SU-DHL-6 (cell line): ENCODE measurements around the gene IRAK1.
"Not testable (repeated sequence)": the region's sequence is repeated elsewhere in the genome, so short reads cannot be mapped to it uniquely, and the experiment has no call there.

Experiments
- H2AFZ ChIP-seq: fragments of 200-600 bp; sonication (generic); 2 replicates; pipeline ENCODE4 v1.6.1; 2014; ENCODE audit warnings: low read depth, mild to moderate bottlenecking, moderate library complexity, mixed read lengths, antibody characterized with exemption, low read length; ENCODE audit not compliant: severe bottlenecking
- H3F3A ChIP-seq: fragments of 200-600 bp; shearing (Covaris generic); 2 replicates; pipeline ENCODE4 v1.6.0; 2016; ENCODE audit warnings: antibody characterized with exemption, mild to moderate bottlenecking; ENCODE audit not compliant: insufficient read depth
- H3K27ac ChIP-seq: fragments of 200-600 bp; sonication (generic); 2 replicates; pipeline ENCODE4 v1.5.1; 2016; ENCODE audit warnings: low read depth, mild to moderate bottlenecking, low read length, moderate library complexity, mixed read lengths
- H3K27me3 ChIP-seq: fragments of 200-600 bp; sonication (generic), shearing (Covaris generic); 2 replicates; pipeline ENCODE4 v1.6.0; 2014; ENCODE audit warnings: mild to moderate bottlenecking, low read length
- H3K36me3 ChIP-seq: fragments of 200-600 bp; sonication (generic); 2 replicates; pipeline ENCODE4 v1.6.1; 2014; ENCODE audit warnings: mild to moderate bottlenecking, low read length, mixed read lengths
- H3K4me2 ChIP-seq: fragments of 300-600, 200-600 bp; shearing (Covaris generic), sonication (generic); 2 replicates; pipeline ENCODE4 v1.6.0; 2014; ENCODE audit warnings: low read length, low read depth, mild to moderate bottlenecking; ENCODE audit not compliant: poor library complexity, severe bottlenecking
- H3K4me3 ChIP-seq: fragments of 200-600 bp; sonication (generic); 2 replicates; pipeline ENCODE4 v1.5.1; 2014; ENCODE audit warnings: antibody characterized with exemption, low read length, mild to moderate bottlenecking, mixed read lengths; ENCODE audit not compliant: insufficient read depth, poor library complexity, severe bottlenecking
- H3K79me2 ChIP-seq: fragments of 200-600 bp; sonication (generic); 2 replicates; pipeline ENCODE4 v1.6.1; 2014; ENCODE audit warnings: mild to moderate bottlenecking, low read length, moderate library complexity; ENCODE audit not compliant: insufficient read depth
- H3K9ac ChIP-seq: fragments of 200-600 bp; sonication (generic); 2 replicates; pipeline ENCODE4 v1.7.0; 2014; ENCODE audit warnings: mild to moderate bottlenecking, low read length
- H3K9me2 ChIP-seq: fragments of 200-600 bp; sonication (generic); replicated peaks from 2 replicates; pipeline ENCODE4 v1.6.1; 2014; ENCODE audit warnings: low read length; ENCODE audit not compliant: insufficient read depth
- H3K9me3 ChIP-seq: fragments of 200-600 bp; sonication (generic); 2 replicates; pipeline ENCODE4 v1.6.1; 2014; ENCODE audit warnings: low read length, mixed read lengths; ENCODE audit not compliant: insufficient read depth
- H4K20me1 ChIP-seq: fragments of 200-600 bp; sonication (generic); 2 replicates; pipeline ENCODE4 v1.6.1; 2014; ENCODE audit warnings: low read depth, mild to moderate bottlenecking, antibody characterized with exemption, low read length, moderate library complexity, mixed read lengths
- EZH2phosphoT487 ChIP-seq: fragments of 200-600 bp; sonication (generic), shearing (Covaris generic); conservative IDR thresholded peaks from 2 replicates; pipeline ENCODE4 v1.6.1; 2018; ENCODE audit warnings: mild to moderate bottlenecking, antibody characterized with exemption, low read length, moderate library complexity, mixed read lengths
- TF ChIP-seq, protein P1 (sequence below): fragments of 200-600 bp; sonication (generic); IDR thresholded peaks from one replicate; pipeline ENCODE4 v1.5.1; 2017; ENCODE audit warnings: antibody characterized with exemption, mild to moderate bottlenecking, low read length, moderate library complexity; ENCODE audit not compliant: insufficient read depth, poor library complexity, severe bottlenecking

The IRAK1 gene

GRCh38 chrX:153981771-153982533 lies 37.8 kb downstream of the IRAK1 start:
- H3K79me2 ChIP-seq: no peaks in the 10 kb centered on the region
- no peak overlapping the region for H3K27ac ChIP-seq
- no peak overlapping the region for H2AFZ ChIP-seq
- H3K4me3 ChIP-seq: no peak overlapping the region
- no peaks in the 10 kb centered on the region for H3F3A ChIP-seq
- H3K27me3 ChIP-seq: no peaks in the 10 kb centered on the region
- H3K36me3 ChIP-seq: no peaks in the 10 kb centered on the region
- no peak overlapping the region for H3K4me2 ChIP-seq
- no peaks in the 10 kb centered on the region for H3K9me3 ChIP-seq
- TF ChIP-seq, protein P1, sequence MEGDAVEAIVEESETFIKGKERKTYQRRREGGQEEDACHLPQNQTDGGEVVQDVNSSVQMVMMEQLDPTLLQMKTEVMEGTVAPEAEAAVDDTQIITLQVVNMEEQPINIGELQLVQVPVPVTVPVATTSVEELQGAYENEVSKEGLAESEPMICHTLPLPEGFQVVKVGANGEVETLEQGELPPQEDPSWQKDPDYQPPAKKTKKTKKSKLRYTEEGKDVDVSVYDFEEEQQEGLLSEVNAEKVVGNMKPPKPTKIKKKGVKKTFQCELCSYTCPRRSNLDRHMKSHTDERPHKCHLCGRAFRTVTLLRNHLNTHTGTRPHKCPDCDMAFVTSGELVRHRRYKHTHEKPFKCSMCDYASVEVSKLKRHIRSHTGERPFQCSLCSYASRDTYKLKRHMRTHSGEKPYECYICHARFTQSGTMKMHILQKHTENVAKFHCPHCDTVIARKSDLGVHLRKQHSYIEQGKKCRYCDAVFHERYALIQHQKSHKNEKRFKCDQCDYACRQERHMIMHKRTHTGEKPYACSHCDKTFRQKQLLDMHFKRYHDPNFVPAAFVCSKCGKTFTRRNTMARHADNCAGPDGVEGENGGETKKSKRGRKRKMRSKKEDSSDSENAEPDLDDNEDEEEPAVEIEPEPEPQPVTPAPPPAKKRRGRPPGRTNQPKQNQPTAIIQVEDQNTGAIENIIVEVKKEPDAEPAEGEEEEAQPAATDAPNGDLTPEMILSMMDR: no peak
- TF ChIP-seq EZH2phosphoT487: no peak
- no peak overlapping the region for H3K9ac ChIP-seq
- H3K9me2 ChIP-seq: no peaks in the 10 kb centered on the region
- no peaks in the 10 kb centered on the region for H4K20me1 ChIP-seq

- H3K36me3 ChIP-seq: no peaks in the 10 kb centered on the region
- H3K9ac ChIP-seq: no peak overlapping the region
- TF ChIP-seq EZH2phosphoT487: no peak
- TF ChIP-seq, protein P1: no peak
- H3K9me2 ChIP-seq: no peaks in the 10 kb centered on the region
- no peak overlapping the region for H2AFZ ChIP-seq
- H3K27me3 ChIP-seq: no peaks in the 10 kb centered on the region
- no peak overlapping the region for H3K4me3 ChIP-seq
- H4K20me1 ChIP-seq: no peaks in the 10 kb centered on the region
- H3K4me2 ChIP-seq: no peak overlapping the region
- no peaks in the 10 kb centered on the region for H3K79me2 ChIP-seq
- H3F3A ChIP-seq: no peaks in the 10 kb centered on the region
- no peaks in the 10 kb centered on the region for H3K9me3 ChIP-seq
- H3K27ac ChIP-seq: no peak overlapping the region
These were observed 38.5 kb downstream of the IRAK1 start for GRCh38 chrX:153981231-153981630.

GRCh38 chrX:153980394-153980793 lies 39.3 kb downstream of the IRAK1 start:
- not testable (repeated sequence) for H3K36me3 ChIP-seq, H3K27me3 ChIP-seq, H3K4me2 ChIP-seq, H3K9me3 ChIP-seq, H3K9me2 ChIP-seq, H3K79me2 ChIP-seq, H2AFZ ChIP-seq, H3F3A ChIP-seq, H3K9ac ChIP-seq, H4K20me1 ChIP-seq, H3K27ac ChIP-seq, H3K4me3 ChIP-seq

DNA sequence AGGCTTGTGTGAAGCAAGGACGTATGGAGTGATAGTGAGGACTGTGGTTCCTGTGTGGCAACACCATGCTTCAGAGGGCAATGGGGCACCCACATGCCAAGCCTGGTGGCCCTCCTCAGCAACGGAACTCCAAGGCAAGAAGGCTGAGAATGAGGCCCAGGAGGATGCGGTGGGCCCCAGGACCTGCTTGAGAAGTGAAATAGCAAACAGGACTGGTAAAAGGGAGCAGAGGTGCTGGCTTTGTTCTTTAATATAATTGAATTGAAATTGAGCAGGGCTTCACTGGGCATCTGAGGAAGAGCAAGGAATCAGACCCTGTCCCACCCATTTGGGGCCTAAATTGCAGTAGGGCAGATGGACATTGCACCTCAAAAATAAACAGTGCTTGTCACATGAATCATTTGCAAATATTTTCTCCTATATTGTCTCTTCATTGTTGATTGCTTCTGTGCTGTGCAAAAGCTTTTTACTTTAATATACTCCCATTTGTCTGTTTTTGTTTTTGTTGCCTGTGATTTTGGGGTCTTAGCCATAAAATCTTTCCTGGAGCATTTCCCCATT lies 44.9 kb downstream of the IRAK1 start:
- Histone ChIP-seq H3K79me2 (peaks cover 17% of the 10 kb centered on the region), H3F3A (peaks cover 4% of the 10 kb centered on the region; the same call in 1 of the 2 replicates), H3K9me2 (no peaks in the 10 kb centered on the region), H3K4me3 (no peak overlapping the region), H3K27ac (no peak overlapping the region), H2AFZ (no peak overlapping the region), H3K4me2 (no peak overlapping the region), H3K9me3 (no peaks in the 10 kb centered on the region), H3K9ac (no peak overlapping the region), H3K36me3 (no peaks in the 10 kb centered on the region), H4K20me1 (no peaks in the 10 kb centered on the region), H3K27me3 (no peaks in the 10 kb centered on the region)
- TF ChIP-seq, protein P1: no peak
- no peak for TF ChIP-seq EZH2phosphoT487
